ENCODE measurements around the gene PGC. TPM values are rescaled to one million over a fixed set of nuclear protein-coding genes. Genes with fewer than 3 reads are reported as not detected.

The PGC gene
- total and polyA plus RNA-seq, 2 of the 8 experiments (the other 6 are each of a cell fraction or from before 2014, with no cell fraction given), result 0.09 TPM; not detected in 1

- DNase-seq (ENCODE audit: low read depth in 1 of 2, low spot score in 2 of 2), result no peak
- Histone ChIP-seq H4K91ac (replicated peaks; ENCODE audit: insufficient read length, low read length) (no peak overlapping the region), H3K23ac (ENCODE audit: insufficient read length) (no peak overlapping the region), H3K27ac (ENCODE audit: low read depth, low read length) (no peak overlapping the region), H2AFZ (ENCODE audit: low read length) (no peak overlapping the region), H3K4me1 (replicated peaks in 1 of 4; ENCODE audit: control insufficient read depth in 3 of 4, insufficient read depth in 4 of 4, low read length in 3 of 4) (no peaks in the 10 kb centered on the region; a peak in 1 of 7 replicates), H3K9ac (replicated peaks in 1 of 4; ENCODE audit: extremely low read depth in 1 of 4, low read depth in 3 of 4, low read length in 3 of 4) (no peak overlapping the region), H3K36me3 (ENCODE audit: control insufficient read depth in 2 of 4, insufficient read depth in 4 of 4, low read length in 3 of 4) (peaks cover 0 to 7% (median 4%) of the 10 kb centered on the region in 4 experiments; a peak in 5 of 8 replicates), H3K14ac (ENCODE audit: insufficient read length) (no peak overlapping the region), H3K18ac (ENCODE audit: extremely low read depth, low read length) (no peak overlapping the region), H4K8ac (ENCODE audit: extremely low read depth, insufficient read depth, low read length) (no peak overlapping the region; the same call in 1 of the 2 replicates), H2BK20ac (ENCODE audit: low read length) (no peak overlapping the region), H3K4me3 (ENCODE audit: extremely low read depth in 1 of 4, insufficient read depth in 2 of 4, low read depth in 3 of 4, low read length in 4 of 4) (no peak overlapping the region), H2BK120ac (replicated peaks; ENCODE audit: low read depth, low read length) (no peak overlapping the region), H3K56ac (replicated peaks; ENCODE audit: insufficient read length, low read depth, low read length) (no peak overlapping the region), H2BK15ac (ENCODE audit: low read length) (no peak overlapping the region), H4K20me1 (replicated peaks in 1 of 2; ENCODE audit: control insufficient read depth in 1 of 2, insufficient read depth in 2 of 2, low read length in 2 of 2) (peaks cover 0 to 2% of the 10 kb centered on the region in 2 experiments), H2BK12ac (ENCODE audit: low read depth, low read length) (no peak overlapping the region), H3K9me3 (ENCODE audit: insufficient read depth in 2 of 2, low read depth in 1 of 2, low read length in 1 of 2) (no peaks in the 10 kb centered on the region), H4K5ac (ENCODE audit: insufficient read length, low read depth, low read length) (no peak overlapping the region), H3K4me2 (ENCODE audit: insufficient read depth in 1 of 2, low read depth in 2 of 2, low read length in 2 of 2) (no peak overlapping the region), H3K79me1 (ENCODE audit: low read depth, low read length) (no peaks in the 10 kb centered on the region), H2BK5ac (ENCODE audit: low read depth, low read length) (no peak overlapping the region), H3K79me2 (ENCODE audit: control insufficient read depth in 1 of 2, insufficient read depth in 2 of 2, low read length in 2 of 2) (no peaks in the 10 kb centered on the region), H3K23me2 (ENCODE audit: low read depth, low read length) (no peaks in the 10 kb centered on the region), H2AK5ac (ENCODE audit: low read depth, low read length) (no peak overlapping the region), H3K4ac (replicated peaks; ENCODE audit: insufficient read length, low read depth, low read length) (no peak overlapping the region), H3K27me3 (replicated peaks in 1 of 4; ENCODE audit: control insufficient read depth in 3 of 4, extremely low read depth in 1 of 4, insufficient read depth in 3 of 4, low read length in 3 of 4) (no peaks in the 10 kb centered on the region)
- ChIA-PET POLR2A (ENCODE audit: partially characterized antibody) (no interaction called here), CTCF (ENCODE audit: partially characterized antibody) (interaction anchor here (0.7 to 1.5 kb wide), 4 partner anchors 30 to 77 kb away, joined by 3 read pairs; no protein-coding TSS in a partner anchor)
- 90% methylated on average over 22 of the region's 30 CpGs; no CpG with 5 or more reads in 1 of the 2 experiments for WGBS, 2 experiments (ENCODE audit: extremely low coverage in 1 of 2, insufficient coverage in 1 of 2, insufficient read length in 1 of 2, insufficient replicate concordance in 2 of 2, low coverage in 1 of 2, low lambda C conversion rate in 2 of 2, missing lambda C conversion rate in 1 of 2)
- no peak for FAIRE-seq
- no peak for TF ChIP-seq ASH2L (IDR thresholded peaks at IDR 0.05; ENCODE audit: low read length)
- TF ChIP-seq ZNF274 (IDR thresholded peaks at IDR 0.05; ENCODE audit: borderline replicate concordance, extremely low read depth, low read length), result no peak
- TF ChIP-seq EZH2 (IDR thresholded peaks at IDR 0.05; ENCODE audit: low read depth, low read length, severe bottlenecking), result no peak
- TF ChIP-seq SP4 (IDR thresholded peaks at IDR 0.05; ENCODE audit: low read length), result no peak
- TF ChIP-seq YY1 (IDR thresholded peaks at IDR 0.05; ENCODE audit: low read depth, low read length), result no peak
- TF ChIP-seq NRF1 (IDR thresholded peaks at IDR 0.05; ENCODE audit: low read depth, low read length), result no peak
- TF ChIP-seq HDAC6 (IDR thresholded peaks at IDR 0.05; ENCODE audit: low read depth, low read length), result no peak
- TF ChIP-seq, protein P1, sequence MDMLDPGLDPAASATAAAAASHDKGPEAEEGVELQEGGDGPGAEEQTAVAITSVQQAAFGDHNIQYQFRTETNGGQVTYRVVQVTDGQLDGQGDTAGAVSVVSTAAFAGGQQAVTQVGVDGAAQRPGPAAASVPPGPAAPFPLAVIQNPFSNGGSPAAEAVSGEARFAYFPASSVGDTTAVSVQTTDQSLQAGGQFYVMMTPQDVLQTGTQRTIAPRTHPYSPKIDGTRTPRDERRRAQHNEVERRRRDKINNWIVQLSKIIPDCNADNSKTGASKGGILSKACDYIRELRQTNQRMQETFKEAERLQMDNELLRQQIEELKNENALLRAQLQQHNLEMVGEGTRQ (IDR thresholded peaks at IDR 0.05; ENCODE audit: low read length), result no peak
- TF ChIP-seq MAFK (IDR thresholded peaks at IDR 0.05; ENCODE audit: low read depth, low read length), result no peak
Observed at GRCh38 chr6:41770381-41771057, 23.3 kb upstream of the PGC start.

Data from H1 (cell line).